DMS53 treated with DMSO at 0.1 percent for 48 hours (cell line): Measurements from ENCODE around the gene EIF2A.
"Not testable (repeated sequence)": the region's sequence is repeated elsewhere in the genome, so short reads cannot be mapped to it uniquely, and the experiment has no call there.

Source experiments
- DNase-seq: peaks from one replicate; lab custom pipeline; 2025; ENCODE audit not compliant: unreplicated experiment; lab: John Stamatoyannopoulos, UW

Gene EIF2A

DNA sequence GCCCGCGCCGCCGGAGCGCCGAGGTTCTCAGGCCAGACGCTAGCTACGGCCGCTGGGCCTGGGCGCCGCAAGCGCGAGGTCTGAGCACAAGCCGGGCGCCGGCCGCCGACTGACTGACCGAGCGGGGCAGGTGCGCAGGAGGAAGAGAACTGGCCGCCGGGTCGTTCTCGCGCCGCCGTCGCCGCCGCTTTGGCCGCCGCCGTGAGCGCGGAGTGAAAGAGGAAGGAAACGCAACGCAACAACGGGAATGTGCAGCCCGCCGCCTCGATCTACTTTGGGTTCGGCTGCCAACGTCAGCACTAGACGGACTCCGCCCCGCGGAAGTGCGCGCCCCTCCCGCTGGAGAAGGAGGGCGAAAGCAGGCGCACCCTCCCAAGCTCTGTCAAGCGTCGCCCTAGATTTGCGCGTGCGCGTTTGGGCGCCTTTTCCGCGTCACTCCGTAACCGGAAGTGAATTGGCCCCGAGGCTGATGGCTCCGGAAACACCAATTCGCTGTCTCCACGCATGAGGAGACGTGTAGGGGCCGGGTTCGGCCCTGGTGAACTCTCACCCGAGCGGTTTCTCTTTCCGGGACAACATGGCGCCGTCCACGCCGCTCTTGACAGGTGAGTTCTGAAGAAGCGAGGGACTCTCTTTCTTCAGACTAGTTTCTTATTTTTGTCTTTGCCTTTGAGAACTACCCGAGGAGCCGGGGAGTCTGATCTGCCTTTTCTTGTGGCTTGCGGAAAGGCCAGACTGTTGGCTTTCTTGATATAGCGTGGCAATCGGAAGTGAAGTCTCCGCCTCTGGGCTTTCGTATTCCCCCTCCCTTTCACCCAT, at the start of gene EIF2A, which contains the start of gene SERP1:
Gene EIF2A, plus strand, starts transcription at position 562 of the 819 bp plus-strand sequence. Its CDS starts 16 bp downstream, at position 578.
Gene SERP1, minus strand, starts transcription at position 271 of the 819 bp plus-strand sequence. CDS start 361 bp downstream, outside the sequence.
- peak; percentile 88 for DNase-seq

GRCh38 chr3:150497956-150498355, 48.6 kb upstream of the EIF2A start:
- DNase-seq = no peak

DNA sequence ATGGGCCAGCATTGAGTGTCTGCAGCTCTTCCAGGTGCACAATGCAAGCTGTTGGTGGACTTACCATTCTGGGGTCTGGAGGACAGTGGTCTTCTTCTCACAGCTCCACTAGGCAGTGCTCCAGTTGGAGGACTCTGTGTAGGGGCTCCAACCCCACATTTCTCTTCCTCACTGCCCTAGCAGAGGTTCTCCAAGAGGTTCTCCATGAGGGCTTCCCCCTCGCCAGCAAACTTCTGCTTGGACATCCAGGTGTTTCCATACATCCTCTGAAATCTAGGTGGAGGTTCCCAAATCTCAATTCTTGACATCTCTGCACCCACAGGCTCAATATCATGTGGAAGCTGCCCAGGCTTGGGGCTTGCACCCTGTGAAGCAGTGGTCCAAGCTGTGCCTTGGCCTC, 45.6 kb upstream of the EIF2A start:
- not testable (repeated sequence) for DNase-seq

- DNase-seq = no peak
Observed at GRCh38 chr3:150503402-150504099, 43.0 kb upstream of the EIF2A start.

- DNase-seq = no peak
Observed at GRCh38 chr3:150504483-150504882, 42.1 kb upstream of the EIF2A start.

- DNase-seq = no peak
Observed at GRCh38 chr3:150508401-150508800, 38.2 kb upstream of the EIF2A start.

- no peak for DNase-seq
Observed at GRCh38 chr3:150509780-150510179, 36.8 kb upstream of the EIF2A start.

DNA sequence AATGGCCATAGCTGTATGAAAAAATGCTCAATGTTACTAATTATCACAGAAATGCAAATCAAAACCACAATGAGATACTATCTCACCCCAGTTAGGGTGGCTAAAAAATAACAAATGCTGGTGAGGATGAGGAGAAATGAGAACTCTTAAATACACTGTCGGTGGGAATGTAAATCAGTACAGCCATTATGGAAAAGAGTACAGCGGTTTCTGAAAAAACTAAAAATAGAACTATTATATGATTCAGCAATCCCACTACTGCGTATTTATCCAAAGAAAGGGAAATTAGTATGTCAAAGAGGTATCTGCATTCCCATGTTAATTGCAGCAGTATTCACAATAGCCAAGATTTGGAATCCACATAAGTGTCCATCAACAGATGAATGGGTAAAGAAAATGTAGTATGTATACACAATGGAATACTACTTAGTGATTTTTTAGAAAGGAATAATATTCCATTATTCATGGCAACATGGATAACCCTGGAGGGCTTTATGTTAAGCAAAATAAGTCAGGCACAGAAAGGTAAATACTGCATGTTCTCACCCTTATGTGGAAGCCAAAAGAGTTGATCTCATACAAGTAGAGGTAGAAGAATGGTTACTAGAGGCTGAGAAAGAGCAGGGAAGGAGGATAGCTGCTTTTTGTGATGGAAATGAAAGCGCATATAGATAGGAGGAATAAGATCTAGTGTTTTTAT, 35.3 kb upstream of the EIF2A start:
- no peak for DNase-seq

- DNase-seq = no peak
Observed at GRCh38 chr3:150515210-150515609, 31.4 kb upstream of the EIF2A start.

DNA sequence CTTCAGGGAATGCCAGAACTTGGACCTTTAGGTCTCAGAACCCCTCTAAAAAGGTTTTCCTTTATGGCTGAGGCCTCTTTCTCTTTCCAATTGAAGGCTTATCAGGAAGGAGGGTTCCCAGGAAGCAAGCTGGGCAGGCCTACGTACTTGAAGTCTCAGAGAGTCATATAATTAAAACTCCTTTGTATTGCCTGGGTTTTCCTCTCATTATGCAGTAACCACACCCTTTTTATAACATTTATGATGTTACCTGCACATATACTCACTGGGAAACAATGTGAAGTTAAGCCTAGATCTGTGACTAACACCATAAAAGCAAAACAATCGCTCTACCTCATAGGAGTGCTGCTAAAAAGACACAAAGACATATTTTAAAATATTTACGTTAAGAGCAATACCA, 27.6 kb upstream of the EIF2A start:
- DNase-seq = no peak

- DNase-seq = no peak
Observed at GRCh38 chr3:150520408-150520807, 26.2 kb upstream of the EIF2A start.

- DNase-seq = no peak
Observed at GRCh38 chr3:150521463-150521862, 25.1 kb upstream of the EIF2A start.

DNA sequence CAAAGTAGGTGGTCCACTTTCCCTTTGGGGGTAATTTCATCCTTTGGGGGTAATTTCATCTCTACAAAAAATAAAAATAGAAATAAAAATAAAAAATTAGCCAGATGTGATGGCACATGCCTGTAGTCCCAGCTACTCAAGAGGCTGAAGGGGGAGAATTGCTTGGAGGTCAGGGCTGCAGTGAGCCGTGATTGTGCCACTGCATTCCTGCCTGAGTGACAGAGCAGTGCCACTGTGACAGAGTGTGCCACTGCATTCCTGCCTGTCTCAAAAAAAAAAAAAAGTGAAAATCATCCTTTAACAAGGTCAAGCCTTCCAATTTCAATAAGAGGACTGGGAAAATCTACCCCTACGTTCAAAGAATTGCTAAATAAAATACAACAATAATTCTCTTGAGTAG, 23.0 kb upstream of the EIF2A start:
- DNase-seq = no peak

DNA sequence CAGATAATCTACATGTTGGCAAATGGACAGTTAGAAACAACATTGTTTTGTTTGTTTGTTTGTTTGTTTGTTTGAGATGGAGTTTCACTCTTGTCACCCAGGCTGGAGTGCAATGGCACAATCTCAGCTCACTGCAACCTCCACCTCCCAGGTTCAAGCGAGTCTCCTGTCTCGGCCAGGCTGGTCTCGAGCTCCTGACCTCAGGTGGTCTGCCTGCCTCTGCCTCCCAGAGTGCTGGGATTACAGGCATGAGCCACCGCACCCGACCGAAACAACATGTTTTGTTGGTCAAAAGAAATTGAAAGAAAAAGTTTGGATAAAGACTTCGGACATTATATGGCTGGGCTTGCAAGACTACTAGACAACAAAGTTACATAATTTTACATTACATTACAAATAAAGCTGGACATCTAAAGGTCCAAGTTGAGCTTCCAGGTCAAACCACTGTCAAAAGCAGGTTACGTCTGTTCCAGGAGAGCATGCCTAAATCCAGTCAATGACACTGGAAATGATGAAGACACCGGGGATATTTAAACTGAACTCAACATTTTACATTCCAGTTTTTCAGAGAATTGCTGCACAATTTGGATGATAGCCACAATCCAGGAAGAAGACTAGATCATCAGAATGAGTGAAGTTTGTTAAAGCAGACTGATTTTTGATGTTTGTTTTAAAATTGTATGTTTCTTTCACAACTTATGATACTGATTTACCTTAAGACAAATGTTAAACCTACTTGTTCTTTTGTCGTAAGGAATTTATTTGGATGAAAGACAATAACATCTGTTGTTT, 18.9 kb upstream of the EIF2A start:
- no peak for DNase-seq

- DNase-seq = no peak
Observed at GRCh38 chr3:150528354-150528797, 18.2 kb upstream of the EIF2A start.

DNA sequence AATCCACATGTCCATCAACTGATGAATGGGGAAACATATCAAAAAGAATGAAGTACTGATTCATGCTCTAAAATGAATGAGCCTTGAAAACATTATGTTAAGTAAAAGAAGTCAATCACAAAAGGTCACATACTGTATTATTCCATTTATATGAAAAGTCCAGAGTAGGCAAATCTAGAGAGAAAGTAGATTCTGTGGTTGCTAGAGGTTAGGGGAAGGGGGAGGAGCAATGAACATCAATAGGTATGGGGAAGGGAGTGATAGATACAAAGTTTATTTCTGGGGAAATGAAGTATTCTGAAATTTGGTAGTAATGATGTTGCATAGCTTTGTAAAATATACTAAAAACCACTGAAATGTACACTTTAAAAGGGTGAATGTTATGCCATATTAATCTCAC, 14.8 kb upstream of the EIF2A start:
- no peak for DNase-seq

DNA sequence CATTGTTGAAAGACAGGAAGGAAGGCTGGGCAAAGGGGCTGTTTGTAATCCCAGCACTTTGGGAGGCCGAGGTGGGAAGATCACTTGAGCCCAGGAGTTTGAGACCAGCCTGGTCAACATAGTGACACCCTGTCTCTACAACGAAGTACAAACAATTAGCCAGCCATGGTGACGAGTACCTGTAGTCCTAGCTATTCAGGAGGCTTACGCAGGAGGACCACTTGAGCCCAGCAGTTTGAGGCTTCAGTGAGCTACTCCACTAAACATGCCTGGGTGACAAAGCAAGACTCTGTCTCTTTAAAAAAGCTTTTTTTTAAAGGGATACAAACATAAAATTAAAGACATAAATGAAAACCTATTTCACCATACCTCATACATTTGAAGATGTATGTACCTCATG, 11.4 kb upstream of the EIF2A start:
- DNase-seq = peak; percentile 5

DNA sequence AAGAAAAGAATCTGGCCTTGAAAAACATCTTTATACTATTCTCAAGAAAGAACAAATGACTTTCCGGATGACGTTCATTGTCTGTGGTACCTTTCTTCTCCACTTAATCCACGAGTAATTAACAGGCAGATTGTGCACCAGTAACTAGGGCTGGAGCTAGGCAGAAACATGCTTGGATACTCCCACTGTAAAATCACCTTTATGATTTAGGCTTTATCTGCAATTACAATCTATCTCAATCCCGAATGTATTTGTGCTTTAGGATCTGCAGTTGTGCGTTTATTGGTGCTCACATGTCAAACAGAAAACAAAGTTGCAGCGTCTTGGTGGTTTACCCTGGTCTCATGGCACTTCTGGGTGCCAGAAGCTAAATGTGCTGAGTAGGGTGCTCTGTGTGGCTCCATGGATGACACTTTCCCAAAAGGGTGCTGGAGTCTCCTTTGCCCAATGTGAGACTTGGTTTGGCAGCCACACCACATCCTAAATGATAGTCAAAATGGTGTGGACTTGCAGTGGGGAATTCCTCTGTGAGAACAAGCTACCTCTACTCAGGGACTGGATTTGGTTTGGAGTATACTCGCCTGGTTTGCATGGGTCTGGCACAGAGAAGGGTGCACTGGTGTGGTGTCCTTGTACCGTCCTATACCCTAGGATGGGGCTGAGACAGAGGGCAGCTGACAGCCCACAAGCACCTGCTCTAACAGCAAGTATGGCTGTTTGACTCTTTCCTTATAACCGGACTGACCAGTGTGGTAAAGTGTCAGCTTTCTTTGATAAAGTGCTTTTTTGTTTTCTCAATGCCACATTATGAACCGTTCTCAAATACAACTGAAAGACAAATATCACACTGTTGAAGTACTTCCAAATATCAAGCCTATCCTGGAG, 8.0 kb upstream of the EIF2A start:
- no peak for DNase-seq

DNA sequence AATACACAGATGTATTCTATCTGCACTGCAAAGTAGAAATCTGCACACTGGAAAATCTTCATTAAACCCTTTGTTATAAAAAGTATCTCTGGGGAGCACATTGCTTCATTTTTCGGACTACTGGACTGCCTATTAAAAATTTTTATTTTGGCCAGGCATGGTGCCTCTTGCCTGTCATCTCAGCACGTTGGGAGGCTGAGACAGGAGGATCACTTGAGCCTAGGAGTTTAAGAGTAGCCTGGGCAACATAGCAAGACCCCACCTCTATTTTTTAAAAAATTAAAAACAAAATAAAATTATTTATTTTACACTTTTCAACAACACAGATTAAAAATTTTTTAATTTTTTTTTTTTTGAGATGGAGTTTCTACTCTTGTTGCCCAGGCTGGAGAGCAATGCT, 6.3 kb upstream of the EIF2A start:
- DNase-seq = no peak

GRCh38 chr3:150540991-150541390, 5.6 kb upstream of the EIF2A start:
- DNase-seq = no peak
